ENCODE results near the gene SIGLEC7.

The SIGLEC7 gene

DNA sequence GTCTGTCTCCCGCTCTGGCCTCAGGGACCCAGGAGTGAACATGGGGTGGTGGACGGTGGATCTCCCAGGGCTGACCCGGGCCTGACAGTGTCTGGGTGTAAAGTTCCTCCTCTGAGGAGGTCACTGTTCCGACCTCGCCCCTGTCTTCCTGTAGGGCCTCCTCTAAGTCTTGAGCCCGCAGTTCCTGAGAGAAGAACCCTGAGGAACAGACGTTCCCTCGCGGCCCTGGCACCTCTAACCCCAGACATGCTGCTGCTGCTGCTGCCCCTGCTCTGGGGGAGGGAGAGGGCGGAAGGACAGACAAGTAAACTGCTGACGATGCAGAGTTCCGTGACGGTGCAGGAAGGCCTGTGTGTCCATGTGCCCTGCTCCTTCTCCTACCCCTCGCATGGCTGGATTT lies 17.4 kb upstream of the SIGLEC7 start, which contains the start of gene SIGLEC9:
Gene SIGLEC9, plus strand, starts transcription at position 178 of the 400 bp plus-strand sequence. Its CDS starts 69 bp downstream, at position 247.
- Histone ChIP-seq H2AK5ac (ENCODE audit: low read length, severe bottlenecking) (no peak within 1 kb of the TSS), H4K91ac (ENCODE audit: low read length) (peak within 1 kb of the TSS; percentile 88), H3K18ac (ENCODE audit: low read depth in 1 of 2, low read length in 2 of 2) (peak within 1 kb of the TSS in 1 of 2 experiments; percentile 54), H3K4ac (ENCODE audit: low read depth in 1 of 2, low read length in 2 of 2) (peak within 1 kb of the TSS in 1 of 2 experiments; percentile 2), H2BK12ac (ENCODE audit: low read length in 2 of 2) (peak within 1 kb of the TSS; percentile 69 to 80), H3K23ac (ENCODE audit: low read length in 2 of 2) (no peak within 1 kb of the TSS), H3K9me3 (ENCODE audit: control insufficient read depth, low read length) (no peaks in the 10 kb centered on the region), H3K4me3 (ENCODE audit: insufficient read depth in 1 of 2, low read depth in 1 of 2, low read length in 2 of 2) (no peak within 1 kb of the TSS), H3K27ac (ENCODE audit: low read length, poor library complexity, severe bottlenecking) (no peak within 1 kb of the TSS), H2BK5ac (ENCODE audit: low read depth, low read length, poor library complexity, severe bottlenecking) (no peak within 1 kb of the TSS), H3K4me1 (ENCODE audit: control insufficient read depth, insufficient read depth, low read depth, low read length) (no peaks in the 10 kb centered on the region), H3K36me3 (ENCODE audit: control insufficient read depth in 1 of 2, insufficient read depth in 2 of 2, low read depth in 1 of 2, low read length in 2 of 2) (no peaks in the 10 kb centered on the region), H3K27me3 (ENCODE audit: control insufficient read depth in 1 of 2, insufficient read depth in 1 of 2, low read length in 2 of 2) (peaks cover 0 to 1% of the 10 kb centered on the region in 2 experiments), H3K4me2 (ENCODE audit: low read length, poor library complexity, severe bottlenecking) (no peak within 1 kb of the TSS), H3K14ac (ENCODE audit: low read length in 2 of 2) (peak within 1 kb of the TSS in 1 of 2 experiments; percentile 66), H2AFZ (ENCODE audit: low read depth, low read length) (no peak within 1 kb of the TSS), H4K8ac (ENCODE audit: low read length) (peak within 1 kb of the TSS; percentile 47), H2BK15ac (ENCODE audit: low read depth, poor library complexity, severe bottlenecking) (peak within 1 kb of the TSS; percentile 21), H3K79me1 (replicated peaks; ENCODE audit: low read length, poor library complexity, severe bottlenecking) (no peaks in the 10 kb centered on the region), H2BK120ac (ENCODE audit: low read depth, low read length) (no peak within 1 kb of the TSS), H3K9ac (ENCODE audit: low read length) (no peak within 1 kb of the TSS)
- WGBS = 79% methylated on average over 14 of the region's 14 CpGs
- DNase-seq = no peak

DNA sequence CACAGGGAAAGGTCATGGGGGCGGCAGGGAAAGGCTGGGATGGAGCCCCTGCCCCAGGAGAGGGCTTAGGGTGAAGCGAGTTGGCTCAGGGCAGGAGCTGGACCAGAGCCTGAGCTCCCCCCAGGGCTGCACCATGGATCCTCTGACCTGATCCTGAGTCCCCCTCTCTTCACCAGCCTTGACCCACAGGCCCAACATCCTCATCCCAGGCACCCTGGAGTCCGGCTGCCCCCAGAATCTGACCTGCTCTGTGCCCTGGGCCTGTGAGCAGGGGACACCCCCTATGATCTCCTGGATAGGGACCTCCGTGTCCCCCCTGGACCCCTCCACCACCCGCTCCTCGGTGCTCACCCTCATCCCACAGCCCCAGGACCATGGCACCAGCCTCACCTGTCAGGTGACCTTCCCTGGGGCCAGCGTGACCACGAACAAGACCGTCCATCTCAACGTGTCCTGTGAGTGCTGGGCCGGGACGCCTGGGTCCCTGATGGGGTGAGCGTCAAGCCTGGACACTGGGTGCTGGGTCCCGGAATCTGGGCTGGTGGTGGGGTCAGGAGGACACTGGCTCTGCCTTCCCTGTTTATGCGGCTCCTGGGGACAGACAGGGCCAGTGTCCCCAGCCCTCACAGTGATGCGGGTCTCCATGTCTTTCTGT lies 16.6 kb upstream of the SIGLEC7 start:
- no peak overlapping the region for H3K9ac ChIP-seq (ENCODE audit: low read length)
- H2AFZ ChIP-seq (ENCODE audit: low read depth, low read length) = no peak overlapping the region
- H2BK120ac ChIP-seq (ENCODE audit: low read depth, low read length) = no peak overlapping the region
- peak overlapping the region; percentile 47 for H4K8ac ChIP-seq (ENCODE audit: low read length)
- H3K23ac ChIP-seq (ENCODE audit: low read length in 2 of 2) = no peak overlapping the region
- H3K18ac ChIP-seq (ENCODE audit: low read depth in 1 of 2, low read length in 2 of 2) = peak overlapping the region in 1 of 2 experiments; percentile 54
- 85% methylated on average over 15 of the region's 16 CpGs for WGBS
- H3K4me1 ChIP-seq (ENCODE audit: control insufficient read depth, insufficient read depth, low read depth, low read length) = no peaks in the 10 kb centered on the region
- peaks cover 0 to 6% of the 10 kb centered on the region in 2 experiments for H3K27me3 ChIP-seq (ENCODE audit: control insufficient read depth in 1 of 2, insufficient read depth in 1 of 2, low read length in 2 of 2)
- H3K14ac ChIP-seq (ENCODE audit: low read length in 2 of 2) = no peak overlapping the region
- H4K91ac ChIP-seq (ENCODE audit: low read length) = peak overlapping the region; percentile 88
- no peak overlapping the region for H2AK5ac ChIP-seq (ENCODE audit: low read length, severe bottlenecking)
- no peaks in the 10 kb centered on the region for H3K79me1 ChIP-seq (replicated peaks; ENCODE audit: low read length, poor library complexity, severe bottlenecking)
- no peaks in the 10 kb centered on the region for H3K36me3 ChIP-seq (ENCODE audit: control insufficient read depth in 1 of 2, insufficient read depth in 2 of 2, low read depth in 1 of 2, low read length in 2 of 2)
- no peak overlapping the region for H3K27ac ChIP-seq (ENCODE audit: low read length, poor library complexity, severe bottlenecking)
- H2BK5ac ChIP-seq (ENCODE audit: low read depth, low read length, poor library complexity, severe bottlenecking) = no peak overlapping the region
- H3K4me2 ChIP-seq (ENCODE audit: low read length, poor library complexity, severe bottlenecking) = no peak overlapping the region
- H3K4me3 ChIP-seq (ENCODE audit: insufficient read depth in 1 of 2, low read depth in 1 of 2, low read length in 2 of 2) = no peak overlapping the region
- no peaks in the 10 kb centered on the region for H3K9me3 ChIP-seq (ENCODE audit: control insufficient read depth, low read length)
- DNase-seq = no peak
- no peak overlapping the region for H3K4ac ChIP-seq (ENCODE audit: low read depth in 1 of 2, low read length in 2 of 2)
- H2BK15ac ChIP-seq (ENCODE audit: low read depth, poor library complexity, severe bottlenecking) = no peak overlapping the region
- peak overlapping the region; percentile 69 to 79 for H2BK12ac ChIP-seq (ENCODE audit: low read length in 2 of 2)

DNA sequence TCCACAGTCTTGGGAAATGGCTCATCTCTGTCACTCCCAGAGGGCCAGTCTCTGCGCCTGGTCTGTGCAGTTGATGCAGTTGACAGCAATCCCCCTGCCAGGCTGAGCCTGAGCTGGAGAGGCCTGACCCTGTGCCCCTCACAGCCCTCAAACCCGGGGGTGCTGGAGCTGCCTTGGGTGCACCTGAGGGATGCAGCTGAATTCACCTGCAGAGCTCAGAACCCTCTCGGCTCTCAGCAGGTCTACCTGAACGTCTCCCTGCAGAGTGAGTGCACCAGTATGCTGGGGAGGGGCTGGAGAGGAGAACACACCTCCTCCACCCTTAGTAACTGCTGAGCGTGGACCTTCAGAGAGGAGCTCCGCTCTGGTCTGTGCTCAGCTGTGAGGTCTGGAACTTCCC lies 15.1 kb upstream of the SIGLEC7 start:
- no peak overlapping the region for H2AK5ac ChIP-seq (ENCODE audit: low read length, severe bottlenecking)
- H3K9ac ChIP-seq (ENCODE audit: low read length) = no peak overlapping the region
- H3K4me2 ChIP-seq (ENCODE audit: low read length, poor library complexity, severe bottlenecking) = no peak overlapping the region
- H3K4me1 ChIP-seq (ENCODE audit: control insufficient read depth, insufficient read depth, low read depth, low read length) = no peaks in the 10 kb centered on the region
- peak overlapping the region in 1 of 2 experiments; percentile 44 for H3K4ac ChIP-seq (ENCODE audit: low read depth in 1 of 2, low read length in 2 of 2)
- no peaks in the 10 kb centered on the region for H3K79me1 ChIP-seq (replicated peaks; ENCODE audit: low read length, poor library complexity, severe bottlenecking)
- 83% methylated on average over 6 of the region's 6 CpGs for WGBS
- H3K27ac ChIP-seq (ENCODE audit: low read length, poor library complexity, severe bottlenecking) = no peak overlapping the region
- H3K14ac ChIP-seq (ENCODE audit: low read length in 2 of 2) = no peak overlapping the region
- no peak overlapping the region for H2BK120ac ChIP-seq (ENCODE audit: low read depth, low read length)
- no peak overlapping the region for H2BK15ac ChIP-seq (ENCODE audit: low read depth, poor library complexity, severe bottlenecking)
- no peak overlapping the region for H4K91ac ChIP-seq (ENCODE audit: low read length)
- H3K18ac ChIP-seq (ENCODE audit: low read depth in 1 of 2, low read length in 2 of 2) = peak overlapping the region in 1 of 2 experiments; percentile 68
- no peak overlapping the region for H3K4me3 ChIP-seq (ENCODE audit: insufficient read depth in 1 of 2, low read depth in 1 of 2, low read length in 2 of 2)
- H3K36me3 ChIP-seq (ENCODE audit: control insufficient read depth in 1 of 2, insufficient read depth in 2 of 2, low read depth in 1 of 2, low read length in 2 of 2) = no peaks in the 10 kb centered on the region
- H3K23ac ChIP-seq (ENCODE audit: low read length in 2 of 2) = no peak overlapping the region
- H3K9me3 ChIP-seq (ENCODE audit: control insufficient read depth, low read length) = no peaks in the 10 kb centered on the region
- no peak for DNase-seq
- peak overlapping the region in 1 of 2 experiments; percentile 34 for H2BK12ac ChIP-seq (ENCODE audit: low read length in 2 of 2)
- H4K8ac ChIP-seq (ENCODE audit: low read length) = no peak overlapping the region
- H2AFZ ChIP-seq (ENCODE audit: low read depth, low read length) = no peak overlapping the region
- H3K27me3 ChIP-seq (ENCODE audit: control insufficient read depth in 1 of 2, insufficient read depth in 1 of 2, low read length in 2 of 2) = peaks cover 0 to 12% of the 10 kb centered on the region in 2 experiments
- no peak overlapping the region for H2BK5ac ChIP-seq (ENCODE audit: low read depth, low read length, poor library complexity, severe bottlenecking)

DNA sequence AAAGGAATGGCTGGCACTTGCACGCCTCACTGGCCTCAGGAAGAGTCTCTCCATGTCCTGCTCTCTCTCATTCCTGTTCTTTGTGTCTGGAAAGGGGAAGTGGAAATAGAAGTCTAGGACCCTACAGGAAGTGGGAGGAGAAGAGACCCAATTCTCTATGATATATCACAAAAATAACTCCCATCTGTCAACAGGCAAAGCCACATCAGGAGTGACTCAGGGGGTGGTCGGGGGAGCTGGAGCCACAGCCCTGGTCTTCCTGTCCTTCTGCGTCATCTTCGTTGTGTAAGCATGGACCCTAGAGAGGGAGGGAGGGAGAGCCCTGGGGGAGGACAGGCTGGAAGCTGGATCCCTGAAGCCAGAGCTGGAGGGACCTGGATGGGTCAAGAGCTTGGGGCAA lies 14.3 kb upstream of the SIGLEC7 start:
- H3K23ac ChIP-seq (ENCODE audit: low read length in 2 of 2) = no peak overlapping the region
- H2AK5ac ChIP-seq (ENCODE audit: low read length, severe bottlenecking) = no peak overlapping the region
- WGBS = 20% methylated on average over 3 of the region's 4 CpGs
- no peaks in the 10 kb centered on the region for H3K4me1 ChIP-seq (ENCODE audit: control insufficient read depth, insufficient read depth, low read depth, low read length)
- H3K36me3 ChIP-seq (ENCODE audit: control insufficient read depth in 1 of 2, insufficient read depth in 2 of 2, low read depth in 1 of 2, low read length in 2 of 2) = no peaks in the 10 kb centered on the region
- H2BK120ac ChIP-seq (ENCODE audit: low read depth, low read length) = no peak overlapping the region
- peak overlapping the region in 1 of 2 experiments; percentile 26 for H3K18ac ChIP-seq (ENCODE audit: low read depth in 1 of 2, low read length in 2 of 2)
- DNase-seq = peak; percentile 84
- H3K79me1 ChIP-seq (replicated peaks; ENCODE audit: low read length, poor library complexity, severe bottlenecking) = no peaks in the 10 kb centered on the region
- H3K9ac ChIP-seq (ENCODE audit: low read length) = no peak overlapping the region
- peak overlapping the region; percentile 59 for H4K91ac ChIP-seq (ENCODE audit: low read length)
- H2BK5ac ChIP-seq (ENCODE audit: low read depth, low read length, poor library complexity, severe bottlenecking) = no peak overlapping the region
- no peak overlapping the region for H3K4ac ChIP-seq (ENCODE audit: low read depth in 1 of 2, low read length in 2 of 2)
- H2BK12ac ChIP-seq (ENCODE audit: low read length in 2 of 2) = no peak overlapping the region
- no peaks in the 10 kb centered on the region for H3K9me3 ChIP-seq (ENCODE audit: control insufficient read depth, low read length)
- no peak overlapping the region for H3K4me2 ChIP-seq (ENCODE audit: low read length, poor library complexity, severe bottlenecking)
- H3K27me3 ChIP-seq (ENCODE audit: control insufficient read depth in 1 of 2, insufficient read depth in 1 of 2, low read length in 2 of 2) = peaks cover 0 to 12% of the 10 kb centered on the region in 2 experiments
- no peak overlapping the region for H2BK15ac ChIP-seq (ENCODE audit: low read depth, poor library complexity, severe bottlenecking)
- H3K27ac ChIP-seq (ENCODE audit: low read length, poor library complexity, severe bottlenecking) = no peak overlapping the region
- H3K14ac ChIP-seq (ENCODE audit: low read length in 2 of 2) = no peak overlapping the region
- H4K8ac ChIP-seq (ENCODE audit: low read length) = no peak overlapping the region
- no peak overlapping the region for H3K4me3 ChIP-seq (ENCODE audit: insufficient read depth in 1 of 2, low read depth in 1 of 2, low read length in 2 of 2)
- no peak overlapping the region for H2AFZ ChIP-seq (ENCODE audit: low read depth, low read length)
